GM21423 (cell line): Measurements from ENCODE around the gene MICAL3.

Source experiments
- ATAC-seq: cut with Tn5 transposase; IDR thresholded peaks from one replicate; pipeline ENCODE4 v1.9.1; 2021; ENCODE audit warnings: mild to moderate bottlenecking, moderate library complexity; ENCODE audit not compliant: unreplicated experiment

Gene MICAL3

GRCh38 chr22:17874231-17874905 lies 150.0 kb downstream of the MICAL3 start:
- ATAC-seq: no peak

- ATAC-seq: no peak
These were observed 150.6 kb downstream of the MICAL3 start for GRCh38 chr22:17873804-17874203.

- no peak for ATAC-seq
These were observed 151.2 kb downstream of the MICAL3 start for GRCh38 chr22:17873116-17873515.

GRCh38 chr22:17872471-17872870 lies 151.9 kb downstream of the MICAL3 start:
- ATAC-seq: no peak

- ATAC-seq: no peak
These were observed 152.5 kb downstream of the MICAL3 start for GRCh38 chr22:17871726-17872458.

GRCh38 chr22:17870407-17870806 lies 154.0 kb downstream of the MICAL3 start:
- no peak for ATAC-seq

GRCh38 chr22:17869285-17870096 lies 154.9 kb downstream of the MICAL3 start:
- no peak for ATAC-seq

- no peak for ATAC-seq
These were observed 155.6 kb downstream of the MICAL3 start for GRCh38 chr22:17868771-17869170.

GRCh38 chr22:17867160-17867785 lies 157.1 kb downstream of the MICAL3 start:
- no peak for ATAC-seq

- ATAC-seq: no peak
These were observed 157.7 kb downstream of the MICAL3 start for GRCh38 chr22:17866621-17867020.

GRCh38 chr22:17866127-17866526 lies 158.2 kb downstream of the MICAL3 start:
- ATAC-seq: no peak

- no peak for ATAC-seq
These were observed 158.9 kb downstream of the MICAL3 start for GRCh38 chr22:17865183-17866055.

GRCh38 chr22:17864398-17865182 lies 159.8 kb downstream of the MICAL3 start:
- no peak for ATAC-seq

- no peak for ATAC-seq
These were observed 161.6 kb downstream of the MICAL3 start for GRCh38 chr22:17862646-17863181.

- no peak for ATAC-seq
These were observed 162.5 kb downstream of the MICAL3 start for GRCh38 chr22:17861909-17862308.

GRCh38 chr22:17860220-17860965 lies 164.0 kb downstream of the MICAL3 start:
- no peak for ATAC-seq

GRCh38 chr22:17858033-17858432 lies 166.3 kb downstream of the MICAL3 start:
- no peak for ATAC-seq

GRCh38 chr22:17855572-17856290 lies 168.6 kb downstream of the MICAL3 start:
- no peak for ATAC-seq
